HK-2 (cell line): ENCODE data around the gene AKAP6.
"Not testable (repeated sequence)": the region's sequence is repeated elsewhere in the genome, so short reads cannot be mapped to it uniquely, and the experiment has no call there.

Source experiments
- DNase-seq: peaks from one replicate; pipeline ENCODE4 v3.0.0-alpha.2; 2018; ENCODE audit not compliant: unreplicated experiment

The AKAP6 gene

DNA sequence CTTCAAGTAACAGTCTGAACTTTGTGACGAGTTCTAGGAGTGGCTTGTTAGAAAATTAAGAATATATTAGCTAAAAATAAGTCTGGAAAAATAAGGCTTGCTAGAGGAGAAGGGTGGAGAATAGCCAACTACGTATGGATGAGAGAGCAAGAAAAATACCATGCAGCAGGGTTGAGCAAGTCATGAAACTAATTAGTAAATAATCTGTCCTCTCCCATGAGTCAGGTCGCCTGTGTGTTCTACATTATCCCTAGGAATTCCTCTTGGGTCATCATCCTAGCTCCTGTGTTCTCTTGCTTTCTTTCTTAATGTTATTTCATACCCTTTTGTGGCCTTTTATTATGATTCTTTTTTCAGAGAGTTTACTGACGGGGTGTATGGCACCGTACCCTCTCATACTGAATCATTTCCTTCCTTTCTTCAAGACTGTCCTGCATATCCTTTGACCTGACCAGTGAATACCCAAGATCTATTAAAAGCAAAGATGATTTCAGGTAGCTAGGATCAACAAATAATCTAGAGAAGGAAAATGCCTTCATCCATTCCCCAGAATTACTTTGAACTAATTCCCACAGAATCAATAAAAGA, 432.4 kb downstream of the AKAP6 start:
- DNase-seq: no peak

- DNase-seq: no peak
Observed at GRCh38 chr14:32762886-32763285, 433.8 kb downstream of the AKAP6 start.

DNA sequence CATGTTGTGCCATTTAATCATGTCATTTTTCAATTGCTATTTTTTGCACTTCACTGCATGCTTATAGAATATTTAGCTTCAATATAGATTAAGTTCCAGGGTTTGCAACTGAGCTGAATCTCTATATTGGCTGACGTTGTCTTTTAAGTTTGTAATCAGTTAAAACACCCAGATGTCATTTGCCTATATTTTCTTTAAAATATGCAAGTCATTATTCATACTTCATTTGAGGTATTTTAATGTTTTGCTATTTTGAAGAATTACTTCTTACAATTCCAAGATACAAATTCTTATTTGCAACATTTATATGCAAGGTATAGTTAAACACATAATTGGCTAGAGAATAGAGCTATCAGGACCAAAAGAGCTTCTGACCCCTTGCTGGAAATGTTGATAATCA, 434.6 kb downstream of the AKAP6 start:
- no peak for DNase-seq

DNA sequence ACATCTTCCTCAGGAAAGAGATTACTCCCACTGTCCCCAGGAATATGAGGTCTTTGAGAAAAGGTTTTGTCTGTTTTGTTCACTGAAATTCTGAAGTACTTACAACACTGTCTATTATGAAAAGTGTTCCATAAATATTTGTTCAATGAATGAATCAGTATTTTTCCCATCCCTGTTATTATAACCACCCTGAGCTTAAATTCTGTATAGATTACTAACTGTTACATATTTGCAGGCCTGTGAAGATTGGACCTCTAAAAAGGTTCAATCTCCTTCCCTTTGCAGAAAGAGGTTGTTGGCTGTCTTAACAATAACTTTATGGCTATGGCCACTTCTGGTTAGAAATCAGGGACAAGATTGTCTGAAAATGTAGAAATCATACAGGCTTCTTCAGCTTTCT, 435.0 kb downstream of the AKAP6 start:
- no peak for DNase-seq

GRCh38 chr14:32770422-32770821, 441.3 kb downstream of the AKAP6 start:
- no peak for DNase-seq

- no peak for DNase-seq
Observed at GRCh38 chr14:32774214-32774613, 445.1 kb downstream of the AKAP6 start.

DNA sequence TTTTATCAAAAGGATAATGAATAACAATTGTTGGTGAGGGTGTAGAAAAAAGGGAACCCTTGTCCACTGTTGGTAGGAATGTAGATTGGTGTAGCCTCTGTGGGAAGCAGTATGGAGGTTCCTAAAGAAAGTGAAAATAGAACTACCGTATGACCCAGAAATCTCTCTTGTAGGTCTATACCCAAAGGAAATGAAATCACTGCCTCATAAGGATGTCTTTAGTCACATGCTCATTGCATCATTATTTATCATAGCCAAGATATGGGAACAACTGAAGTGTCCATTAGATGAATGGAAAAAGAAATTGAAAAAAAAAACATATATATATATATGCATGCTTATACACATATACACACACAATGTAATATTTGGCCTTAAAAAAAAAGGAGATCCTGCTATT, 450.7 kb downstream of the AKAP6 start:
- DNase-seq: no peak

DNA sequence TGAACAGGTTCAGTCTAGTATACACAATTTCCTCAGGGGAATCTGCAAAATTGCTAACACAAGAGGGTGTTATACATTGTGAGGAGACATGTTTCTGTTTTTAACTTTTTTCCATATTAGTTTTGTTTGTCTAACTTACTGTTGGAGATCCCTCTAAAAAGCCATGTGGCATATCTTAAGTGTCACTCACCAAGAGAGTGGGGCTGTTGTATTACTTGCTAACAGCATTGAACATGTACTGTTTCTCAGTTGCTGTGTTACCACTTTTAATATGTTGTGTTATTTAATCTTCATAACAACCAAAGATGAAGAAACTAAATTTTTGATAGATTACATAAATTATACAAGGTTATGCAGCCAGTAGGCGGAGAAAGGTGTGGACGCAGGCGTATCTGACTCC, 455.3 kb downstream of the AKAP6 start:
- DNase-seq: no peak

DNA sequence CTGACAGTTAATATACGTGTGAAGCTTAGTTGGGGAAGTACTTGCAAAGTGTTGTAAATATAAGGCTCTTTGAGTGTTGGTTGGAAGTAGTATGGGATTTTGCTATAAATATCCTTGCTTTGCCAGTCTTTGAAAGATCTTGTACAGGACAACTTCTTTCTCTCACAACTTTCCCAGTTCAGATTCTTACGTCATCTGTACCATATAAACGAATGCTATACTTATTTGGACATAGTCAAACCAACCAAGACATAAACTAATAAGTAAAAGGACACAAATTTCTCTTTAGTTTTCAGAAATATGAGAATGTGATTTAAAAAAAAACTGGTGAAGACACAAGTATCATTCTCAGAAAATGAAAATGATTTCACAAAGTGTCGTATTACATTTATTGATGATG, 456.5 kb downstream of the AKAP6 start:
- no peak for DNase-seq

DNA sequence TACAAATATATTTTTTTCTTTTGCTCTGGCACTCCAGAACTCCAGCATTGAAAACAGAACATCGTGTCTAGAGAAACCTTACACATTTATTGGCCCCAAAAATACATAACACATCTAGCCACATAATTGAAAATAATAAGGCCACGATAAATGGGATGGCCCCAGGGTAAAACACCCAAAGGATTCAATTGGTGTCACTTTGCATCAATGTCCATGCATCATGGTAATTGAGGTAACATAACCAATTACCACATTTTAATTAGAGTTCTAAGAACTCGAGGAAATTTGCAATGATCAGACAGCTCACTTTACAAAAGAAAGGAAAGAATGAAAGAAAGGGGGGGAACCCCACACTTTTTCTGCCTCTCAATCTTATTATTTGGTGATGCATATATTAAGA, 457.8 kb downstream of the AKAP6 start:
- DNase-seq: no peak

- DNase-seq: not testable (repeated sequence)
Observed at GRCh38 chr14:32793033-32793432, 463.9 kb downstream of the AKAP6 start.

GRCh38 chr14:32800320-32800719, 471.2 kb downstream of the AKAP6 start:
- no peak for DNase-seq

- no peak for DNase-seq
Observed at GRCh38 chr14:32802295-32802694, 473.2 kb downstream of the AKAP6 start.

- no peak for DNase-seq
Observed at GRCh38 chr14:32805979-32806378, 476.9 kb downstream of the AKAP6 start.

- no peak for DNase-seq
Observed at GRCh38 chr14:32808644-32809043, 479.5 kb downstream of the AKAP6 start.

DNA sequence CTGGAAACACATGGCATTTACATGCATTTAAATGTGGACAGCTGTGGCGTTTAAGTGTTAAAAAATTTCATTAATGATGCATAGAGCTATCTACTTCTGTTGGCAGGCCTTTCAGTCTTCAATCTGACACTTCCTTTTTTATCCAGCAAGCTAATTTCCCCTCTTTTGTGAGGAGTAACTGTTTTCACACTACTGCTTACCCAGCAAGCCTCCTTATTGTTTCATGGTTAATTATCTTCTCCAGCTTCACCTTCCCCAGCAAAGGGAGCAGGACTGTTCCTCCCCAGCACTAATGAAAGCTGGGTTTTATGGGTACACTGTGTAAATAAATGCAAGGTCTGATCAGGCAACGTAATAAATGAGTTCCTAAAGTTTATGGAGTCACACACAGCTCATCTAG, 480.2 kb downstream of the AKAP6 start:
- no peak for DNase-seq

GRCh38 chr14:32813401-32813800, 484.3 kb downstream of the AKAP6 start:
- no peak for DNase-seq

DNA sequence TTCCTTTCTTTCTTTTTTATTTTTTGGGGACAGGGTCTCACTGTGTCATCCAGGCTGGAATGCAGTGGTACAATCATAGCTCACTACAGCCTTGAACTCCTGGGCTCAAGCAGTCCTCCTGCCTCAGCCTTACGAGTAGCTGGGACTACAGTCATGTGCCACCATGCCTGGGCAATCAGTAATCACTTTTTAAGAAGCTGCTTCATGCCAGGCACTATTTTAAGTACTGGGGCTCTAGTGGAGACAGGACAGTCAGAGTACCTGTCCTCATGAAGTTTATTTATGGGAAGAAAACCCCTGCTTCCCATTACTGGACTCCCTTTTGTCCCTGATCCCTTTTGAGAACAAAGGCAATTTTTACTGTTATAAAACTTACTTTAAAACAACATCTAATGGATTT, 485.6 kb downstream of the AKAP6 start:
- DNase-seq: no peak

DNA sequence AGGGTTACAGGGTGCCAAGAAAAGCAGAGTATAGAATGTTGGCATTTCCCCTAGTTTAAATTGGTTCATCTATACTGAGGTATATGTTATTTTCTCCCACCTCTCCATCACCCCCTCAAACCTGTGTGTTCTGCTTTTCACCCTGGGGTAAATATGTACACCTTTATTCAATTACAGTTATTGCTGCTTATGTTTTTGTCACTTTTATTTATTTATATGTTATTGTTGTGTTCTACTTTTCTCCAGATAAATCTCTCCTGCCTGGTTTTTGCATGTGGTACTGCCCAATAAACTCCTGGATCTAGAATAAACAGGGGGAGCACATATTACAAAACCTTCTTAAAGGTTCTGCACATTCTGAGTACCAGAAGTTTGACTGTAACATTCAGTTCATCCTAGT, 487.5 kb downstream of the AKAP6 start:
- DNase-seq: no peak

GRCh38 chr14:32817780-32818179, 488.7 kb downstream of the AKAP6 start:
- DNase-seq: no peak

DNA sequence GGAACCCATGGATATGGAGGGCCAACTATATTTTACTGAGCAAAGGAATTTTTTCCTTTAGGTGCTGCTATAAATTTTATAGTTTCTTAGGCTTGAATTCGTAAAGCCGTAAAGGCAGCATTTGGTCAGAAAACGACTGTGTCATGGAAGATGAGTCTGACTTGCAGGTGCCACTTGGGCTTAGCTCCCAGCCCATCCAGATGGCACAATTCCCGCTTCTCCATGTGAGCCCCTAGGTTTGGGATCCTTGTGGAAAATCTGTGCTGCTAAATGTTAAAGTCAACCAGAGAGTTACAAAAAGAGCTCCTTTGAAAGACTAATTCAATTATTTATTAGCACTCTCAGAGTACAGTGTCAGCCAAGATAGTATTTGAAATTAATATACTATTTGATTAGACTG, 489.5 kb downstream of the AKAP6 start:
- DNase-seq: no peak

DNA sequence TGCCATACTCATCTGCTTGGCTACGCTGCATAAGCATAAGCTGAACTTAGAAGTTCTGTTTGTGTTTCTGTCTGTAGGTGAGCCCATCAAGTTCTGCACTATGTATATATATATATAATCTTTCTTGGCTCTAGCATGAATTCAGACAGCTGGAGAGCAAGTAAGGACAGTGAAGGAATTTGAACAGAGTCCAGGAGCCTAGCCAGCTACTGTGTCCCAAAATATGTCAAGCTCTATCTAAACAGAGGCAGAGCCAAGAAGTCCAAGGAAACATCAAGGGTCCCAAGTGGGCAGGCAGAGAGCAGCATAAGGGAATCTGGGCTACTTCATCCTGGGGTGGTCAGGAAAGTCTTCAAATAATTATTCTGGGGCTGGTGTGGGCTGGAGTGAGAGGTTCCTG, 491.1 kb downstream of the AKAP6 start:
- no peak for DNase-seq

DNA sequence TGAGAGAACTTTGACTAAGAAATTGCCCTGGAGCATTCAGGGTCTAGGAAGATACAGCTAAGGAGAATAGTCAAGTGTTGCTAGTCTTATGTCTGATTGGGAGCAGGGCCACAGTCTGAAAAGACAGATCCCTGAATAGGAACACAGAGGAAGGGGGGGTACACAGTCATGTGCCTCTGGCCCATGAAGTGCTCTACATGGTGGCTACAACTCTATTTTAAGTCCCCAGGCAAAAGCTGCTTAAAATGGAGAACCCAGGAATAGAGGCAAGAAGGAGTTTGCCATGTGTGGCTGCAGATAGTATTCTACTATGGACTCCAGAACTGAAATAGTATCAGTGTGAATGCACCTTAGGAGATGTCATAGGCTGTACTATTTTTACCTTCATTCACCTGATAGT, 491.6 kb downstream of the AKAP6 start:
- no peak for DNase-seq

GRCh38 chr14:32821964-32822653, 493.0 kb downstream of the AKAP6 start:
- no peak for DNase-seq
